NCI-H748 (cell line): ENCODE measurements around the gene CEP128.

Experiments
- DNase-seq: peaks from one replicate; lab custom pipeline; 2025; ENCODE audit not compliant: unreplicated experiment; lab: John Stamatoyannopoulos, UW

CEP128 gene

DNA sequence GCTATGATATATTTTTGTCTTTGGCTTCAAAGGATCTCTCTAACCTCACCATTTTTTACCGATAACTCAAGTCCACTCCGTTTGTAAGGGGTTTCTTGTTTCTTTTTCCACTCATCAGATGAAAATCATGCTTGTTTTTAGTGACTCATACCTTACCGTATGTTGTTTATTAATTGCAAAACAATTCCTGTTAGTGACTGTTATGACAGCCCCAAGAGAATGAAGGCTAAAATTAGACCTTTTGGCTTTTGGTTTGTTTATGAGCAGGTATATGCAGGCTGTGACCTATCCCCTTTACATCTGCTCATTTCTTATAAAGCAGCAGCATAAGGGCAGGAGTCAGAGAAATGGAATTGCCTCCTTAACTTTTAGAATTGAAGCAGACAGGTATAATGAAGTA is 319.8 kb downstream of the CEP128 start:
- DNase-seq, result no peak

DNA sequence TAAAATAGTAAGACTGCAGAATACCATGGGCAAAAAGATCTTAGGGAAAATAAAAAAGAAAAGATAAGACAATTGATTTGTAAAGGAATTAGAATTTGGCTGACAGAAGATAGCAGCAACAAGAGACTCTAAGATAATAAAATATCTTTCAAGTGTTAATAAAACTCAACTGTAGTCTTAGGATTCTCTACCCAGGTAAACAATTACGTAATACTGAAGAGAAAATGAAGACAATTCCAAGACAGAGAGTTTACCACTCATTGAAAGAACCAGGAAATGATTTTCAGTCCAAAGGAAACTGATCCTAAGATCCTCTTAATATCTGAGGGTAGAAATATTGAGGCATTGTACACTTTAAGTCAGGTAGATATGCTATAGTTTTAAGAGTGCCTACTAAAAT is 321.1 kb downstream of the CEP128 start:
- no peak for DNase-seq

DNA sequence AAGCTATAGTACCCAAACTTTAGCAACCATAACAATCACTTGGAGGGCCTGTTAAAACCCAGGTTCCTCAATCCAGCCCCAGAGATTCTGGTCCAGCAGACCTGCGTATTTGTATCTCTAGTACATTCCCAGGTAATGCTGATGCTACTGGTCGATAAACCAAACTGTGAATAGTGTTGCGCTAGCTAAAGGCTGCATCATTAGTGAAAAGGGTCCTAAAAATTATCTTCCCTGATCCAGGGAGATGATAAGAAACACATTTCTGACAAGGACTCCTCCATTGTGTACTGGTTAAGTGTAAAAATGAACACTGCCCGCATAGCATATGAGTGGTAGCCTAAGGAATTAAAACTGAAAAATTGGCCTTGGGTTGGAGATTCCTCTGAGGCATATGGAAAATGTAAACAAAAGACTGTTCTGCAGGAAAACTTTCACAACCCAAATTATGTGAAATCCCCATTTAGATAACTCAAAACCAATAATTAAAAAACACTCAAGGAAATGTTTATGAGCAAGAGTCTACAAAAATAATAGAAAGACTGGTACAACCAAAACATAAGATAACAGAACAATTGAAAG is 322.7 kb downstream of the CEP128 start:
- no peak for DNase-seq

DNA sequence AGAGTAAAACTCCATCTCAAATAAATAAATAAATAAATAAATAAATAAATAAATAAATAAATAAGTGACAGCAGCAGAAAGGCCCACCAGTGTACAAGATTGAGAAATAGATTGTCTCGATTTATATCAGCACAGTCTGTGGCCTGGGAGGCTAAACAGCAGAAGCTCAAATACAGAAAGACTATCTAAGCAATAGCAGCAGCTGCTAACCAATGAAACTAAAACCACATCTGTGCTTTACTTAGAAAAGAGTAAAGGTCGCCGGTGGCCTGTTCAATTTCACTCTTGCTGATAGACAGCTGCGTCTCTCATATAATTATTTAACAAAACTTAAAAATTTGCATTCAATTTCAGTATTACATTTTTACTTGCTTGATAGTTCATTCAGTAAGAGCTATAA is 325.7 kb downstream of the CEP128 start:
- no peak for DNase-seq

DNA sequence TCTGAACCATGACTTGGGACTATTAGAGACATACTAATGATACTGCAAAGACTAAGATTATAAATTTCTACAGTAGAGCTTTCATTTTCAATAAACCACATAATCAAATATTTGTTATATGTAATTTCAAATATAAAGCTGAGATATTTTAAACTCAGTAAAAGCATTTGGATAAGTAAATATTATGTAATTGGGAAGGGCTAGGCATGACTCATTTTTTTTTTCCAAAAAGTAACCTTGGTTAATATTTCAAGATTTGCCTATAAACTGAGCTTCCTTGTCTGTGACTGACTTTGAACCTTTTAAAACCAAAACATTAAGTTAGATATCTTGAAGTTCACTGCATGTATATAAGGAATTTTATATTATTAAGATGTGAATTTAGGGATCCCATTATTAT is 332.5 kb downstream of the CEP128 start:
- DNase-seq, result no peak

DNA sequence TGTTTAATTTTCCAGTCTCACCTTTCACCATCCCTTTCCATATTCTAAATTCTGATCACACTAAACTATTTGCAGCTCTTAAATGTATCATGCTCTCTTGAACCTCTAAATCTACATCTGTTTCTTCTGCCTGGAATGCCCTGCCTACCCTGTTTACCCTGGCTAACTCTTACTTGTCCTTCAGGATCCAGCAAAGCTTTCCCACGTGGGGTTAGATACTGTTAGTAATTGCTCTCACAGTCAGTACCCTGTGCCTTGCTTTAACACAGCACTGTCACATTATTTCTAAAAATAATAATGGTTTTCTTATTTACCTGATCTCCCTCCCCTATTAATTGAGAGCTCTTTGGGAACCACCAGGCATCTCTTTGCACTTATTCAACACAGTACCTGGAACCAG is 333.0 kb downstream of the CEP128 start:
- no peak for DNase-seq

DNA sequence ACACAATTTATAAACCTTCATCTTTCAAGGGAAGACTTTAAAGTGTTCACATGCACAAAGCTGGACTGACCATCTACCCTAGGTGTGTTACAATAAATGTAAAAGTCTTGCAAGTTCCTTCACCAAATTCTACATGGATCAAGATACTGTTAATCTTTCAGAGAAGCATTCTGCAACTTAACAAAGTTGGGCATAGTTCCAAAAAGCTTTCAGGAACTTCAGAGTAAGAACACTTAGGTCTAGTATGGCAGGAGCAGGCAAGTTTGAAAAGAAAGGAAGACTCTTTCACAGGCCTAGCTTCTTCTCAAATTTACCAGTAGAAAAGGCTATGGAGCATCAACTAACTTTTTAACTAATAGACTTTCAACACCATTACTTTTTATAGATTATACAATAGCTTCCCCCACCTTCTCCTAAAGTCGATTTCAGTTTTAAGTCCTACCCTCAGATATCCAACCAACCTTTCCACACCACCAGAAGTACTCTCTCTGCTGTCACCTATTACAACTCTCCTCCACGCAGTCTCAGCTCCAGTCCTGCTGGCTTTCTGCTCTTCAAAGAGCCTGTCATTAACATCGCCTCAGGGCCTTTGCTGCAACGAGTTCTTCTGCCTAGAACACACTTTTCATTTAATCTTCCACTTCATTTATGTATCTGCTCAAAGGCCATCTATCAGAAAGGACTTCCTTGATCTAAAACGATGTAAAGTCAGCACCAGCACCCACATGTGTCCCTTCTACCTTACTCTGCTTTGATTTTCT is 333.9 kb downstream of the CEP128 start:
- DNase-seq, result no peak

DNA sequence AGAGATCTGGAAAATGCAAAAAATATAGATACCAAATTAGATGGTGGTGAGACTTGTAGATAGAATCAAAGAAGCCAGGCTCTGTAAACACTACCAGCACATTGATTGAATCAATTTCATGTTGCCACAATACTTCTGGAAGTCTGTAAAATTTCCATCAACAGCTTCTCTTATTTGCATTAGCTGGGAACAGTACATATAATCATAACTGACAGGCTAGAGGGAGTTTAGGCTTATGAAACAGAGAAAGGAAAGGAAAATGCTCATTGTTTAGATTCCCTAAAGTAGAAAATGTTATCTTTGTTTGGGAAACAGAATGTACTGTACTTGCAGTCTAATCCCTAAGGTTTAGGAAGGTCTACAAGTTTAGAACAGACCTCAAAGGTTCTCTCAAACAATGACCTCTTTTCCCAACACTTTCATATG is 335.2 kb downstream of the CEP128 start:
- no peak for DNase-seq

DNA sequence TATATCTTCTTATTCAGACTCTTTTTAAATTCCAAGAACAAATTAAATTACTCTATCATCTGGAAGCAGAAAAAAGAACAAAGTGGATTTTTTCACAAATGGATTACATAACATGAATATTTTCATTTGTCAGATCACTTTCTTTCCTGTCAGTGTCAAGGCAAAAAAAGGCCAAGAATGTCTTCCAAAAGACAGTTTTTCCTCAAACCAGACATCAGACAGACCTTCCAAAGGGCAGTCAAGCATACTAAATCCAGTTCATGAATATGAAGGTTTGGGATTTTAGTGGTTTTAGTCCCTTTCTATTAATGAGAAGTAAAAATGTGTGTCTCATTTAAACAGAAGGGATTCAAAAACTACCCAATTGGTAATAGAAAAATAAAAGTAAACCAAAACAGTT is 336.0 kb downstream of the CEP128 start:
- DNase-seq, result no peak

DNA sequence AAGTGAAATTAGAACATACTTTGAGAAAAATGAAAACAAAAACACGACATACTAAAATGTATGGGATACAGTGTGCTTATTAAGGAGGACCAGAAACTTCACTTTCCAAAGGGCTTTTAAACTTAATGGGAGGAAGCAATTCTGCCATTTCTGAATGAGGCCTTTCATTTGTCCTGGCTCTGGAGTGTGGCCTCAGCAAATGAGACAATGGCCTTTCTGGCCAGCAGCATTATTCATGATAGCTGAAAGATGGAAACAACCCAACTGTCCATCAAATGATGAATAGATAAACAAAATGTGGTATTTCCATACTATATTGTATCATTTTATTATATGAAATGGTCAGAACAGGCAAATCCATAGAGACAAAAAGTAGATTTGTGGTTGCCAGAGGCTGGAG is 338.6 kb downstream of the CEP128 start:
- DNase-seq, result no peak

DNA sequence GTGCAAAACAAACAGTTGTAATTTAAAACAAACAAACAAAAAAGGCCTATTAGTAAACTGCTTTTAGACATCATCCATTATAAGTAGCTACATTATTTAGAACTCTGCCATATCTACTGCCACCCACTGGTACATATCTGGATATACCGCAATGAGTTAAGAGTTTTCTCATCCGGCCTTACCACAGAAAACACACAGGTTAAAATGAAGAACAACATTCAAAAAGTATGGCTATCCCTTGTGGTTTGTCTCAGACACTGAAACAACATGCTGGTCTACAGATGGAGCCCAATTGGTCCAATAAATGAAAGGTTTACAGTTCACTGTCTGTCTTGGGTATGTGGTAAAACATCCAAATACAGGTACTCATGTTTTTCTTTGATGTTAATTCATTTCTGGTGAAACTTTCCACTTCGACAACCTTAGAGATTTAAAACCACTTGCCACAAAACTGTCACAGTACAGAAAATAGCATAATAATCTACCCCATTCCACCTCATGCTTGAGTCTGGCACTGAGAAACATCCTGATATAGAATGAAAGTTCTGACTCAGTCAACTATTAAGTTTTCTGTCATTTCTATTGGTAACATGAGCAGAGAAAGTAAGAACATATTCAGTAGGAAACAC is 354.3 kb downstream of the CEP128 start:
- DNase-seq, result peak; percentile 37

DNA sequence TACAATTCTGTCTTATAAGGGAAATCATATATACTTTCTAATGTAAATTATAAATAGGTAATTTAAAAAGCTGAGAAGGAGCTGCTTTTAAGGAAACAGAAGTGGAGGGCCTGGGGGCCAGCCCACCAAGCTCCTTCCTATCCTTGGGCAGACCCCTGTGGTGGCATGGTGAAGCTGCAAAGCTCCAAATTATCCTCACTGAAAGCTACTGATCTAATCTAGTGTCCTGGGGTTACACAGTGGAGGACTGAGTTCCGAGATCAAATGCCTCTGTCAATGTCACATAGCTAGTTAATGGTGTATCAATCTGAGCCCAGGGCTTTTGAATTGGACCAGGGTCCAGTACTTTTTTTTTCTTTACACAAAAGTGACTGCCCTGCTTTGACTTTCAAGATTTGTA is 355.4 kb downstream of the CEP128 start:
- no peak for DNase-seq

DNA sequence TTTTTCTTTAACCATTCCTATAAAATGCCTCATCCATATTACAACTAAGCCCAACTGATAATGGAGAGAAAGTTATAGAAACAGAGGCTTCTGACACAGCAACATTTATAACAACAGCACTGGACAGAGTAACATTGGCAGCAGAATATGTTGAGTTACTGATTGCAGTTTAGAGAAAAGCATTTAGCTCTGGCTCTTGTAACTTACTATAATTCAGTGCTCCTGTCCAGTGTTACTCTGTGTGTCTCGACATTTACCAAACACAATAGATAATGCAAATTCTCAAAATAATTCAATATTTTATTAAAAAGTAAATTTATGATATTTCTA is 356.1 kb downstream of the CEP128 start:
- DNase-seq, result no peak

DNA sequence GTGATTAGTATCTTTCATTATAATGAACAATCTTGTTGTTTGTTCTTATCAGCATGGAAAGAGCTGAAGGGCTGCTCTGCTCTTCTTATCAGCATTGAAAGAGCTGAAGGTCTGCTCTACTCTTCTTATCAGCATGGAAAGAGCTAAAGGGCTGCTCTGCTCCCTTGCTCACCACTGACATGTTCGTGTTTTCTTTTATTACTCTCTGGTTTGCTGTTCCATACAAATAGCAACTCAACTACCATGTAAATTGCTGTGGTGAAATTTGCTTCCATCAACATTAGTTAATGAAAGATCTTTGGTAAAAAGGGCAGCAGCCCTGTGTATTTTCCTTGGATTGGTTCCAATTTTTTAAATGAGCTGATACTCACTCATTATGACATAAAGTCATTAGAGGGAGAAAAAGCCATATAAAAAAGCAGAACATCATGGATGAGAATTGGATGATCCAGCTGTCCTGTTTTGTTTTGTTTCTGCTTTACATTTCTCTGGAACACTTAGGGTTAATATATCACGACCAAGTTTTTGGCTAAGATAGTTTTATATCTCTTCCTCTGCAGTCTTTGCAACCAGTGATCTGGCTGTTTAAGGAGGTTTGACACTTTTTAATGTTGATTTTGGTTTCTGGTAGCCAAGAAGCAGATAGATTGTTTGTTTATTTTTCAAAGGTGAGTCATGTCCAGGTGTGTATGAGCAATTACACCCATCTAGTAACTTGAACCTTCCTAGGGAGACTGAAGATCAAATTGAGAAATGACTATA is 356.6 kb downstream of the CEP128 start:
- DNase-seq, result peak; percentile 92

DNA sequence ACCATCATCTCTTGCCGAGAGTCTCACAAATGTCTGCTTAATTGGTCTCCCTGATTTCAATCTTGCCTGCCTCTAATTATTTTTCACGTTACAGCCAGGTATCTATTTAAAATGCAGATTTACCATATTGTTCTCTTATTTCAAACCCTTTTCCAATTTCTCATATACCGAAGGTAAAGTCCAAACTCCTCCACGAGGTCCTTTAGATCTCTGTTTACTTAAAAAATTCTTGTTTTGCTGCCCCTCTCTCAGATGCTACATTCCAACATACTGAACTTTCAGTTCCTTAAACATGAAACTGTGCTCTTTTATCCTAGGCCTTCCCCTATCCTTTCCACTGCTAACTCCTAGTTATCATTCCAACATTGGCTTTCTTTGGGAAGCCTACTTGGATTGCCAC is 363.9 kb downstream of the CEP128 start:
- DNase-seq, result no peak

DNA sequence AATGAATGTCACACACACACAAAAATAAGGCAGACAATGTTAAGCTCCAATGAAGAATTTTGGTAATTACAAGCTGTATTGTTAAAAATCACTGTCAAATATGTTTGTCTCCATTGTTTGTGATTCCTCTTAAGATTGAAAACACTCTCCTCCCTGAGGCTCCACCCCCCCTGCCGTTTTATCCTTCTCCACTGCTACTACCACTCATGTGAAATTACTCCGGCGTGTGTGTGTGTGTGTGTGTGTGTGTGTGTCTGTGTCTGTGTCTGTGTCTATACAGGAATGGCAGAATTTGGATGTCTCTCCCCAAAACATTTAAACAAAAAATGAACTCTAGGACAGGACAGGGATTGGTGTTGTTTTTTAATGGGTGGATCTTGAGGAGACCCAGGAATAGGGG is 365.1 kb downstream of the CEP128 start:
- DNase-seq, result peak; percentile 47

DNA sequence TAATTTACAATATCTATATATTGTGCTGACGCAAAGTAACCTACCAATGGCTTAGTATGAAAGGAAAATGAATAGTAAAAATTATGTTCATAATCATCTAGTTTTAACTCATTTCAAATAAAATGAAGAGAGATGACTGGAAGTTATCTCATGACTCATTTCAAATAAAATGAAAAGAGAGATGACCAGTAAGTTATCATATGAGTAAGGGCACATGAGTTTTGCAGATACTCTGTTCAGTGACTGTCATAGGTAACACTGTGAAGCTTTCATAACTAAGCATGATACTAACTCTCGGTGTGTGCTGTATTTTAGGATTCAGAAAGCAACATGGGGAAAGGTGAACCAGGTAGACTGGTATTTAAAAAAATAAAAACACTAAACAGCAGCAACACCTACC is 365.8 kb downstream of the CEP128 start:
- no peak for DNase-seq

DNA sequence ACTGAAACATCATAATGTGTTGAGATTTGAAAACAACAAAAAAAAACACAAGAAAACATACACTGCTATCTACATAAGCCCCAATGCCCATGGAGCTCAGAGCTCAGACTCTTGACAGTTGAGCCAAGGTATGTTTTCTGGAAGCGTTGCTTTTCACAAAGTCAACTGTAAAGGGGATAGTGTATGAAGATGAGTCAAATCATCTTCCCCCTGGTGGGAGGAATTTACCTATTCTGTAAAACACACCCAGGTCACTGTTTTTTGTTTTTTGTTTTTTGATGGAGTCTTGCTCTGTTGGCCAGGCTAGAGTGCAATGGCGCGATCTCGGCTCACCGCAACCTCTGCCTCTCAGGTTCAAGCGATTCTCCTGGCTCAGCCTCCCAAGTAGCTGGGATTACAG is 368.9 kb downstream of the CEP128 start:
- no peak for DNase-seq

DNA sequence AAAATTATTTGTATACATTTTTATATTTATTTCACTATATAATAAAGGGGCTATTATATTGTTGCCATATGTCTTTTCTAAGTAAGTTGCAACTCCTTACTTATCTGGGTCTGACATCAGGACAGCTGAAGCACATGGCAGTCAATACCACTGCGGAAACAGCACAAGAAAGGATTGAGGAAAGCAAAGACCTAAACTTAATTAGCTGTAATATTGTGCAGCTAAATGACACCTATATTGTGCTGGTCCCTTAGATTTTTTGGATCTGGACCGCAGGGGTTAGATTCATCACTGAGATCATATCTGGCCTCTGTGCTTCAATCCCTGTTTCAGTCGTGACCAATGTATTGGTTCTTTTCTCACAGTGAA is 370.6 kb downstream of the CEP128 start:
- no peak for DNase-seq

DNA sequence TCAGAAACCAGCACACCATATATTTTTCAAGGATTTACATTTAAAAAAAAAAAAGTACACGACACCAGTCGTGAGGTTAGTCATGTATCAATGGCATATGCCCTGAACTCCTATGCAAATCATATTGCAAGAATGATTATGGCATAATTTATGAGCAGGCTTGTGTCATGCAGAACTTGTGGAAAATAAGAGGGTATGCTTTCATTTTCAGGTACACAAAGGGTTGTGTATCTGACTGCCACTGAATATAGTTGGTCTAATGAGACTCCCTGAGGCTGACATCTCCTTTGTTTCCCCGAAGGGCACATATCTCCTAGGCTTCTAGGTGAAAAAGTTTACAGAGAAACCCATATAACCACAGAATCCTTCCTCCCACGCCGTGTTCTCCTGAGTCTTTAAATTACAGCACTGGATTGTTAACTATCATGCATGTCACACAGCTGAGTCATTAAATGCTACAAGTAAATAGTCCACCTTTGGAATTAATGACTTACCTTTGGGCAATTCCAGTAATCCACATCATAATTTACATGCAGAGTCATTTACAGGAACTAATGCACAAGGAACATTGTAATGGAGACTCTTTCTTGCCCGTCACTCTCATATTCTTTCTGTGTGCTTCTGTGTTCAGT is 373.5 kb downstream of the CEP128 start:
- no peak for DNase-seq

DNA sequence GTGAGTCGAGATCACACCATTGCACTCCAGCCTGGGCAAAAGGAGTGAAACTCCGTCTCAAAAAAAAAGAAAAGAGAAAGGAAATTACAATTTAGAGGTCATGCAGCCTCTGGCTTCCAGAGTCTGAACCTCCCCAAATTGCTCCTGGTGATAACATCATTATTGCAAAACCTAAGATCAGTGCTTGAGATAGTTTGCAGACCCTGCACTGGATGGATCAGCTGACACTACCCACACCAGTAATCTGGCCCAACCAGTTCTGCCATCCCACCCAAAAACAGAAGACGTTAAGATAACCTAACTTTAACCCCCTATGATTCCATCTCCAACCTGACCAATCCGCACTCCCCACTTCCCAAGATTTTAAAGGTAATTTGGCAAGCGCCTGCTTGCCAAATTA is 376.5 kb downstream of the CEP128 start:
- DNase-seq, result no peak

DNA sequence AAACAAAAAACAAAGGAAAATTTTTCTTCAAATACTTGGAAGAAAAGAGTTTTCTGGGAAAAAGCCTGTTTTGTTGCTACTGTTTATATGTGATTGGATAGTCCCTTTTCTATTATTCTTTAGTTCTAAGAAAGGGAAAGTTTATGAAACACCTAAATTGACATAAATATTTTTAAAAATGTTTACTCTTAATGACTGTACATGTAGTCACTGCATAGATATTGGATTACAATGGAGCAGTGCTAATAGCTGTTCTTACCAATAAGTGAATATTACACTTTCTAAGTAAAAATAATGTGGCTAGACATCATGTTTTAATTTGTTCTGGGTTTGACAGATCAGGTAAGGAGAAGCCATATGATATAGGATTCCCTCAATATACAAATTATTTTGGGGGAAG is 377.5 kb downstream of the CEP128 start:
- DNase-seq, result no peak
